ENCODE results near the gene TSPAN18. TPM values are rescaled to one million over a fixed set of nuclear protein-coding genes. Genes with fewer than 3 reads are reported as not detected.

The TSPAN18 gene
- total and polyA plus RNA-seq, 10 of the 15 experiments (the other 5 are each of a cell fraction or from before 2014, with no cell fraction given): 0.02 to 0.77 (median 0.13) TPM; not detected in 1

DNA sequence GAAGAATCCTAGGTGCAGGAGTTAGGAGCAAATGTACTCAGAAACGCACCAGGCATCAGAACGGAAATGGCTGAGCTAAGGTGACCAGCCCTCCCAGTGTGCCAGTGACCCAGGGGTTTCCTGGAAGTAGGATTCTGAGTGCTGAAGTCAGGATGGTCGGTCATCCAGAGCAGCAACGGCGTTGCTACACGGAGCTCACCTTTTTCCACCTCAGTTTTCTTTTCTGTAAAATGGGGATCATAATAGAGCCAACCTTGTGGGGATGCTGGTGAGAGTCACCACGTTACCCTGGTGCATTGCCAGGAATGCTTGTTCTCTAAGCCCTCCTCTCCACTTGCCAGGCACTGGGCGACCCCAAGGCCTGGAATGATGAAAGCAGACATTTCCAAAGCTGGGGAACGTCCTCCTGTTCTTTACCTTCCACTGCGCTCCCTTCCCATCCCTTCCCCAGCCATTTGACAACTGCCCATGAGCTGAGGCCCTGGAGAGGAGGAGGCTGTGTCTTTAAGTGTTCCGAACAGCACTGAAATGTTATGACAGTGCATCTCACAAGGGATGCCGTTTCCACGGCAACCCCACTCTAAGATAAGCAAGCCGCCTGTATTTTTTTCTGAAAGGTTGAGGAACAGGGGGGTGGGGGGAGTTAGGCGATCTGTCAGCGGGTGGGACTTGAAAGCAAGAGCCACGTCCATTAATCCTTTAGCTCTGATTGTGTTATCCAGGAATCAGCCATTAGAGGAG lies 66.8 kb downstream of the TSPAN18 start:
- SMC1A ChIA-PET (ENCODE audit: uncharacterized antibody, unreplicated experiment): no interaction called here
- CTCF ChIA-PET: interaction anchor here (0.7 to 1.7 kb wide), 3 partner anchors 18 to 737 kb away, joined by 4 to 5 read pairs (median 4); no protein-coding TSS in a partner anchor
- RAD21 ChIA-PET (ENCODE audit: unreplicated experiment): interaction anchor here (1.2 kb wide), 1 partner anchor 70 kb away, joined by 3 read pairs; no protein-coding TSS in a partner anchor
- DNase-seq (ENCODE audit: low read depth, low spot score): no peak
- in situ Hi-C loops (cut with MboI) (no loop called here), intact Hi-C loops (cut with micrococcal nuclease; ENCODE audit: unreplicated experiment) (no loop called here)
- H3K9ac ChIP-seq (ENCODE audit: control insufficient read depth, insufficient read depth, low read length): no peak overlapping the region
- H3K27ac ChIP-seq (ENCODE audit: control insufficient read depth, insufficient read depth): no peak overlapping the region
- no peak for FAIRE-seq
- H3K4me1 ChIP-seq (ENCODE audit: control insufficient read depth, insufficient read depth, low read length): no peaks in the 10 kb centered on the region
- peaks cover 0 to 2% of the 10 kb centered on the region in 2 experiments; a peak in 1 of 4 replicates for H3K27me3 ChIP-seq (replicated peaks in 1 of 2; ENCODE audit: control insufficient read depth in 2 of 2, insufficient read depth in 2 of 2, low read length in 1 of 2)
- no peak overlapping the region for H3K4me3 ChIP-seq
- no peaks in the 10 kb centered on the region for H3K36me3 ChIP-seq (ENCODE audit: control insufficient read depth in 2 of 2, insufficient read depth in 2 of 2, low read length in 1 of 2)
- no TSS peak for BruUV-seq (replicated peaks)
- WGBS (ENCODE audit: insufficient coverage, insufficient replicate concordance, low lambda C conversion rate, missing lambda C conversion rate): 19% methylated on average over 16 of the region's 17 CpGs
- H2AFZ ChIP-seq (ENCODE audit: control insufficient read depth, low read depth, low read length): no peak overlapping the region
- H3K4me2 ChIP-seq (ENCODE audit: control insufficient read depth, insufficient read depth): no peak overlapping the region
- H3K79me2 ChIP-seq (ENCODE audit: control insufficient read depth, insufficient read depth, low read length): no peaks in the 10 kb centered on the region
- POLR2A ChIA-PET: no interaction called here
- no peaks in the 10 kb centered on the region for H3K9me3 ChIP-seq (replicated peaks; ENCODE audit: control insufficient read depth, insufficient read depth, low read length)
- H4K20me1 ChIP-seq (ENCODE audit: control insufficient read depth, insufficient read depth): no peaks in the 10 kb centered on the region; the same call in 1 of the 2 replicates
- ATAC-seq: no peak
- TF ChIP-seq CBFB (IDR thresholded peaks at IDR 0.05; ENCODE audit: low read depth) (no peak), HSF1 (IDR thresholded peaks at IDR 0.05; ENCODE audit: low read depth, low read length) (no peak), ZNF592 (IDR thresholded peaks at IDR 0.05) (no peak), HCFC1 (IDR thresholded peaks at IDR 0.05; ENCODE audit: low read length) (no peak), SMAD1 (IDR thresholded peaks at IDR 0.05; ENCODE audit: low read depth, partially characterized antibody) (no peak), RAD21 (IDR thresholded peaks at IDR 0.05; ENCODE audit: insufficient read depth, low read depth, low read length) (no peak), RCOR1 (conservative IDR thresholded peaks at IDR 0.05; ENCODE audit: low read depth, low read length) (no peak), BHLHE40 (IDR thresholded peaks at IDR 0.05; ENCODE audit: borderline replicate concordance in 1 of 2, low read depth in 2 of 2, low read length in 1 of 2) (no peak), CHD2 (IDR thresholded peaks at IDR 0.05; ENCODE audit: borderline replicate concordance, low read depth, low read length) (no peak), MTA2 (IDR thresholded peaks at IDR 0.05; ENCODE audit: low read depth) (no peak), POLR2A (IDR thresholded peaks at IDR 0.05; ENCODE audit: low read depth, low read length) (no peak)
- TF ChIP-seq, protein P1, sequence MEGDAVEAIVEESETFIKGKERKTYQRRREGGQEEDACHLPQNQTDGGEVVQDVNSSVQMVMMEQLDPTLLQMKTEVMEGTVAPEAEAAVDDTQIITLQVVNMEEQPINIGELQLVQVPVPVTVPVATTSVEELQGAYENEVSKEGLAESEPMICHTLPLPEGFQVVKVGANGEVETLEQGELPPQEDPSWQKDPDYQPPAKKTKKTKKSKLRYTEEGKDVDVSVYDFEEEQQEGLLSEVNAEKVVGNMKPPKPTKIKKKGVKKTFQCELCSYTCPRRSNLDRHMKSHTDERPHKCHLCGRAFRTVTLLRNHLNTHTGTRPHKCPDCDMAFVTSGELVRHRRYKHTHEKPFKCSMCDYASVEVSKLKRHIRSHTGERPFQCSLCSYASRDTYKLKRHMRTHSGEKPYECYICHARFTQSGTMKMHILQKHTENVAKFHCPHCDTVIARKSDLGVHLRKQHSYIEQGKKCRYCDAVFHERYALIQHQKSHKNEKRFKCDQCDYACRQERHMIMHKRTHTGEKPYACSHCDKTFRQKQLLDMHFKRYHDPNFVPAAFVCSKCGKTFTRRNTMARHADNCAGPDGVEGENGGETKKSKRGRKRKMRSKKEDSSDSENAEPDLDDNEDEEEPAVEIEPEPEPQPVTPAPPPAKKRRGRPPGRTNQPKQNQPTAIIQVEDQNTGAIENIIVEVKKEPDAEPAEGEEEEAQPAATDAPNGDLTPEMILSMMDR (IDR thresholded peaks at IDR 0.05 in 2 of 3, conservative IDR thresholded peaks at IDR 0.05 in 1 of 3; ENCODE audit: control insufficient read depth in 2 of 3, extremely low read depth in 1 of 3, insufficient read depth in 1 of 3, low read depth in 3 of 3, low read length in 3 of 3): no peak
- TF ChIP-seq, protein P2, sequence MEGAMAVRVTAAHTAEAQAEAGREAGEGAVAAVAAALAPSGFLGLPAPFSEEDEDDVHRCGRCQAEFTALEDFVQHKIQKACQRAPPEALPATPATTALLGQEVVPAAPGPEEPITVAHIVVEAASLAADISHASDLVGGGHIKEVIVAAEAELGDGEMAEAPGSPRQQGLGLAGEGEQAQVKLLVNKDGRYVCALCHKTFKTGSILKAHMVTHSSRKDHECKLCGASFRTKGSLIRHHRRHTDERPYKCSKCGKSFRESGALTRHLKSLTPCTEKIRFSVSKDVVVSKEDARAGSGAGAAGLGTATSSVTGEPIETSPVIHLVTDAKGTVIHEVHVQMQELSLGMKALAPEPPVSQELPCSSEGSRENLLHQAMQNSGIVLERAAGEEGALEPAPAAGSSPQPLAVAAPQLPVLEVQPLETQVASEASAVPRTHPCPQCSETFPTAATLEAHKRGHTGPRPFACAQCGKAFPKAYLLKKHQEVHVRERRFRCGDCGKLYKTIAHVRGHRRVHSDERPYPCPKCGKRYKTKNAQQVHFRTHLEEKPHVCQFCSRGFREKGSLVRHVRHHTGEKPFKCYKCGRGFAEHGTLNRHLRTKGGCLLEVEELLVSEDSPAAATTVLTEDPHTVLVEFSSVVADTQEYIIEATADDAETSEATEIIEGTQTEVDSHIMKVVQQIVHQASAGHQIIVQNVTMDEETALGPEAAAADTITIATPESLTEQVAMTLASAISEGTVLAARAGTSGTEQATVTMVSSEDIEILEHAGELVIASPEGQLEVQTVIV (IDR thresholded peaks at IDR 0.05; ENCODE audit: borderline replicate concordance, partially characterized antibody): no peak
